ENCODE measurements around the gene LRCH4. TPM values are rescaled to one million over a fixed set of nuclear protein-coding genes. Genes with fewer than 3 reads are reported as not detected.
A peak's percentile ranks its signal among the peaks of the same experiment; 100 is the strongest.

LRCH4 gene
- total and polyA plus RNA-seq, 2 of the 13 experiments (the other 11 are each of a cell fraction or from before 2014, with no cell fraction given) = 7.0 to 9.3 TPM

GRCh38 chr7:100612730-100613390 lies 26.9 kb upstream of the LRCH4 start (continued):
- TF ChIP-seq, protein P1, sequence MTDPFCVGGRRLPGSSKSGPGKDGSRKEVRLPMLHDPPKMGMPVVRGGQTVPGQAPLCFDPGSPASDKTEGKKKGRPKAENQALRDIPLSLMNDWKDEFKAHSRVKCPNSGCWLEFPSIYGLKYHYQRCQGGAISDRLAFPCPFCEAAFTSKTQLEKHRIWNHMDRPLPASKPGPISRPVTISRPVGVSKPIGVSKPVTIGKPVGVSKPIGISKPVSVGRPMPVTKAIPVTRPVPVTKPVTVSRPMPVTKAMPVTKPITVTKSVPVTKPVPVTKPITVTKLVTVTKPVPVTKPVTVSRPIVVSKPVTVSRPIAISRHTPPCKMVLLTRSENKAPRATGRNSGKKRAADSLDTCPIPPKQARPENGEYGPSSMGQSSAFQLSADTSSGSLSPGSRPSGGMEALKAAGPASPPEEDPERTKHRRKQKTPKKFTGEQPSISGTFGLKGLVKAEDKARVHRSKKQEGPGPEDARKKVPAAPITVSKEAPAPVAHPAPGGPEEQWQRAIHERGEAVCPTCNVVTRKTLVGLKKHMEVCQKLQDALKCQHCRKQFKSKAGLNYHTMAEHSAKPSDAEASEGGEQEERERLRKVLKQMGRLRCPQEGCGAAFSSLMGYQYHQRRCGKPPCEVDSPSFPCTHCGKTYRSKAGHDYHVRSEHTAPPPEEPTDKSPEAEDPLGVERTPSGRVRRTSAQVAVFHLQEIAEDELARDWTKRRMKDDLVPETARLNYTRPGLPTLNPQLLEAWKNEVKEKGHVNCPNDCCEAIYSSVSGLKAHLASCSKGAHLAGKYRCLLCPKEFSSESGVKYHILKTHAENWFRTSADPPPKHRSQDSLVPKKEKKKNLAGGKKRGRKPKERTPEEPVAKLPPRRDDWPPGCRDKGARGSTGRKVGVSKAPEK (CRISPR knock-in tag; IDR thresholded peaks at IDR 0.05; ENCODE audit: borderline replicate concordance) = no peak
- TF ChIP-seq, protein P2, sequence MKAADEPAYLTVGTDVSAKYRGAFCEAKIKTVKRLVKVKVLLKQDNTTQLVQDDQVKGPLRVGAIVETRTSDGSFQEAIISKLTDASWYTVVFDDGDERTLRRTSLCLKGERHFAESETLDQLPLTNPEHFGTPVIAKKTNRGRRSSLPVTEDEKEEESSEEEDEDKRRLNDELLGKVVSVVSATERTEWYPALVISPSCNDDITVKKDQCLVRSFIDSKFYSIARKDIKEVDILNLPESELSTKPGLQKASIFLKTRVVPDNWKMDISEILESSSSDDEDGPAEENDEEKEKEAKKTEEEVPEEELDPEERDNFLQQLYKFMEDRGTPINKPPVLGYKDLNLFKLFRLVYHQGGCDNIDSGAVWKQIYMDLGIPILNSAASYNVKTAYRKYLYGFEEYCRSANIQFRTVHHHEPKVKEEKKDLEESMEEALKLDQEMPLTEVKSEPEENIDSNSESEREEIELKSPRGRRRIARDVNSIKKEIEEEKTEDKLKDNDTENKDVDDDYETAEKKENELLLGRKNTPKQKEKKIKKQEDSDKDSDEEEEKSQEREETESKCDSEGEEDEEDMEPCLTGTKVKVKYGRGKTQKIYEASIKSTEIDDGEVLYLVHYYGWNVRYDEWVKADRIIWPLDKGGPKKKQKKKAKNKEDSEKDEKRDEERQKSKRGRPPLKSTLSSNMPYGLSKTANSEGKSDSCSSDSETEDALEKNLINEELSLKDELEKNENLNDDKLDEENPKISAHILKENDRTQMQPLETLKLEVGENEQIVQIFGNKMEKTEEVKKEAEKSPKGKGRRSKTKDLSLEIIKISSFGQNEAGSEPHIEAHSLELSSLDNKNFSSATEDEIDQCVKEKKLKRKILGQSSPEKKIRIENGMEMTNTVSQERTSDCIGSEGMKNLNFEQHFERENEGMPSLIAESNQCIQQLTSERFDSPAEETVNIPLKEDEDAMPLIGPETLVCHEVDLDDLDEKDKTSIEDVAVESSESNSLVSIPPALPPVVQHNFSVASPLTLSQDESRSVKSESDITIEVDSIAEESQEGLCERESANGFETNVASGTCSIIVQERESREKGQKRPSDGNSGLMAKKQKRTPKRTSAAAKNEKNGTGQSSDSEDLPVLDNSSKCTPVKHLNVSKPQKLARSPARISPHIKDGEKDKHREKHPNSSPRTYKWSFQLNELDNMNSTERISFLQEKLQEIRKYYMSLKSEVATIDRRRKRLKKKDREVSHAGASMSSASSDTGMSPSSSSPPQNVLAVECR (CRISPR knock-in tag; IDR thresholded peaks at IDR 0.05; ENCODE audit: borderline replicate concordance) = no peak
- TF ChIP-seq NRL (CRISPR knock-in tag; IDR thresholded peaks at IDR 0.05; ENCODE audit: borderline replicate concordance) = no peak
- TF ChIP-seq SMARCE1 (IDR thresholded peaks at IDR 0.05; ENCODE audit: borderline replicate concordance) = no peak
- TF ChIP-seq TEAD3 (CRISPR knock-in tag; optimal IDR thresholded peaks at IDR 0.05; ENCODE audit: borderline replicate concordance) = peak; percentile 10
- no peak for TF ChIP-seq MAZ (IDR thresholded peaks at IDR 0.05; ENCODE audit: borderline replicate concordance, low read depth, low read length)
- 0 out of 2 replicates have a peak, but pooled peaks have one; percentile 26 for TF ChIP-seq MAZ (CRISPR knock-in tag; IDR thresholded peaks at IDR 0.05; ENCODE audit: low read depth)
- no peak for TF ChIP-seq NFE2 (CRISPR knock-in tag; IDR thresholded peaks at IDR 0.05)
- no peak for TF ChIP-seq ZC3H13 (CRISPR knock-in tag; IDR thresholded peaks at IDR 0.05)
- no peak for TF ChIP-seq RXRA (CRISPR knock-in tag; IDR thresholded peaks at IDR 0.05)
- TF ChIP-seq PCBP1 (IDR thresholded peaks at IDR 0.05; ENCODE audit: borderline replicate concordance, low read depth, low read length) = 0 out of 2 replicates have a peak, but pooled peaks have one; percentile 6
- TF ChIP-seq ZNF563 (CRISPR knock-in tag; IDR thresholded peaks at IDR 0.05) = 0 out of 2 replicates have a peak, but pooled peaks have one; percentile 10
- TF ChIP-seq, protein P3, sequence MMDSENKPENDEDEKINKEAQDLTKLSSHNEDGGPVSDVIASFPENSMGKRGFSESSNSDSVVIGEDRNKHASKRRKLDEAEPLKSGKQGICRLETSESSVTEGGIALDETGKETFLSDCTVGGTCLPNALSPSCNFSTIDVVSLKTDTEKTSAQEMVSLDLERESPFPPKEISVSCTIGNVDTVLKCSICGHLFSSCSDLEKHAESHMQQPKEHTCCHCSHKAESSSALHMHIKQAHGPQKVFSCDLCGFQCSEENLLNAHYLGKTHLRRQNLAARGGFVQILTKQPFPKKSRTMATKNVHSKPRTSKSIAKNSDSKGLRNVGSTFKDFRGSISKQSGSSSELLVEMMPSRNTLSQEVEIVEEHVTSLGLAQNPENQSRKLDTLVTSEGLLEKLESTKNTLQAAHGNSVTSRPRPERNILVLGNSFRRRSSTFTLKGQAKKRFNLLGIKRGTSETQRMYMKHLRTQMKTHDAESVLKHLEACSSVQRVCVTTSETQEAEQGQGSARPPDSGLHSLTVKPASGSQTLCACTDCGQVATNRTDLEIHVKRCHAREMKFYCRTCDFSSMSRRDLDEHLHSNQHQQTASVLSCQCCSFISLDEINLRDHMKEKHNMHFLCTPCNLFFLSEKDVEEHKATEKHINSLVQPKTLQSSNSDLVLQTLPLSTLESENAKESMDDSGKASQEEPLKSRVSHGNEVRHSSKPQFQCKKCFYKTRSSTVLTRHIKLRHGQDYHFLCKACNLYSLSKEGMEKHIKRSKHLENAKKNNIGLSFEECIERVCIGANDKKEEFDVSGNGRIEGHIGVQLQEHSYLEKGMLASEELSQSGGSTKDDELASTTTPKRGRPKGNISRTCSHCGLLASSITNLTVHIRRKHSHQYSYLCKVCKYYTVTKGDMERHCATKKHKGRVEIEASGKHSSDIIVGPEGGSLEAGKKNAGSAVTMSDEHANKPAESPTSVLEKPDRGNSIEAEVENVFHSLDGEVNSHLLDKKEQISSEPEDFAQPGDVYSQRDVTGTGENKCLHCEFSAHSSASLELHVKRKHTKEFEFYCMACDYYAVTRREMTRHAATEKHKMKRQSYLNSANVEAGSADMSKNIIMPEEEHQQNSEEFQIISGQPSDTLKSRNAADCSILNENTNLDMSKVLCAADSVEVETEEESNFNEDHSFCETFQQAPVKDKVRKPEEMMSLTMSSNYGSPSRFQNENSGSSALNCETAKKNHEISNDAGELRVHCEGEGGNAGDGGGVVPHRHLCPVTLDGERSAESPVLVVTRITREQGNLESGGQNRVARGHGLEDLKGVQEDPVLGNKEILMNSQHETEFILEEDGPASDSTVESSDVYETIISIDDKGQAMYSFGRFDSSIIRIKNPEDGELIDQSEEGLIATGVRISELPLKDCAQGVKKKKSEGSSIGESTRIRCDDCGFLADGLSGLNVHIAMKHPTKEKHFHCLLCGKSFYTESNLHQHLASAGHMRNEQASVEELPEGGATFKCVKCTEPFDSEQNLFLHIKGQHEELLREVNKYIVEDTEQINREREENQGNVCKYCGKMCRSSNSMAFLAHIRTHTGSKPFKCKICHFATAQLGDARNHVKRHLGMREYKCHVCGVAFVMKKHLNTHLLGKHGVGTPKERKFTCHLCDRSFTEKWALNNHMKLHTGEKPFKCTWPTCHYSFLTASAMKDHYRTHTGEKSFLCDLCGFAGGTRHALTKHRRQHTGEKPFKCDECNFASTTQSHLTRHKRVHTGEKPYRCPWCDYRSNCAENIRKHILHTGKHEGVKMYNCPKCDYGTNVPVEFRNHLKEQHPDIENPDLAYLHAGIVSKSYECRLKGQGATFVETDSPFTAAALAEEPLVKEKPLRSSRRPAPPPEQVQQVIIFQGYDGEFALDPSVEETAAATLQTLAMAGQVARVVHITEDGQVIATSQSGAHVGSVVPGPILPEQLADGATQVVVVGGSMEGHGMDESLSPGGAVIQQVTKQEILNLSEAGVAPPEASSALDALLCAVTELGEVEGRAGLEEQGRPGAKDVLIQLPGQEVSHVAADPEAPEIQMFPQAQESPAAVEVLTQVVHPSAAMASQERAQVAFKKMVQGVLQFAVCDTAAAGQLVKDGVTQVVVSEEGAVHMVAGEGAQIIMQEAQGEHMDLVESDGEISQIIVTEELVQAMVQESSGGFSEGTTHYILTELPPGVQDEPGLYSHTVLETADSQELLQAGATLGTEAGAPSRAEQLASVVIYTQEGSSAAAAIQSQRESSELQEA (CRISPR knock-in tag; IDR thresholded peaks at IDR 0.05; ENCODE audit: not compliant biosample characterization) = peak; percentile 5

Measured in HepG2 (cell line).